ENCODE results near the gene SNAI3.

Gene SNAI3

DNA sequence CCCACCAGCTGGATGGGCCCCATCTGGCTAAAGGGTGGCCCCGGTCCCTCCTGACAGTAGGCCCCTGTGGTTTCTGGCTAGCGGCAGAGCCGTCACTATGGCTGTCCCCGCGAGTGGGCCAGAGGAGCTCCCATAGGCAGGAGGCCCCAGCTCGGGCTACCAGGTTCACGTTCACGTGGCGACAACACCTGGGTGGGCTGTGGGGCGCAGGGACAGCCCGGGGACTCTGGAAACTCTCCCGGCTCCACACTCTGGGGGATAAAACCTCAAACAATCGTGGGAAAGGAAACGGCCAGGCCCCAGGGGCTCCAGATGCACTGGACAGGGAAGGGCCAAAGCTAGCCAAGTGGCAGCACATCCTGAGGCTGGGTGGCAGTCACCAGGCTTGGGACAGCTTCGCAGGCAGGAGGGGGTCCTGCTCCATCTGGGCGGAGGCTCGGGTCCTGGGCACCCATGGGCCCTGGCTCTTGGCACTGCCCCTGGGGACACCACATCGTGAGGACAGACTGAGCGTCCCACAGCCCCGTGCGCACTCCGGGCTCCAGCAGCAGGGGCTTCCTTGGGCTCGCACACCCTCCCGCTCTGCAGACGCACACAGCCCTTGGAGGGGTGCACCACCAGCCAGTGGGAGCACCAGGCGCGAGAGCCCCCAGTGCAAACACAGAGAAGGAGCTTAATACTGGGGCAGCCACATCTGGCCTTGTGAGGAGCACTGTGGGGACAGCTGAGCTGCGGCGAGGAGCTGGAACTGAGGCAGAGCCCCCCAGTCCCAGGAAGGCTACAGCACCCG lies 15.5 kb upstream of the SNAI3 start:
- no peaks in the 10 kb centered on the region for H3K9me3 Mint-ChIP-seq (ENCODE audit: low read depth)
- H3K36me3 Mint-ChIP-seq: no peaks in the 10 kb centered on the region
- H3K27me3 Mint-ChIP-seq: no peaks in the 10 kb centered on the region
- H3K4me1 Mint-ChIP-seq (ENCODE audit: low read depth): peaks cover 54% of the 10 kb centered on the region
- peak overlapping the region; percentile 94 for H3K4me3 Mint-ChIP-seq
- H3K27ac Mint-ChIP-seq: peak overlapping the region; percentile 94

DNA sequence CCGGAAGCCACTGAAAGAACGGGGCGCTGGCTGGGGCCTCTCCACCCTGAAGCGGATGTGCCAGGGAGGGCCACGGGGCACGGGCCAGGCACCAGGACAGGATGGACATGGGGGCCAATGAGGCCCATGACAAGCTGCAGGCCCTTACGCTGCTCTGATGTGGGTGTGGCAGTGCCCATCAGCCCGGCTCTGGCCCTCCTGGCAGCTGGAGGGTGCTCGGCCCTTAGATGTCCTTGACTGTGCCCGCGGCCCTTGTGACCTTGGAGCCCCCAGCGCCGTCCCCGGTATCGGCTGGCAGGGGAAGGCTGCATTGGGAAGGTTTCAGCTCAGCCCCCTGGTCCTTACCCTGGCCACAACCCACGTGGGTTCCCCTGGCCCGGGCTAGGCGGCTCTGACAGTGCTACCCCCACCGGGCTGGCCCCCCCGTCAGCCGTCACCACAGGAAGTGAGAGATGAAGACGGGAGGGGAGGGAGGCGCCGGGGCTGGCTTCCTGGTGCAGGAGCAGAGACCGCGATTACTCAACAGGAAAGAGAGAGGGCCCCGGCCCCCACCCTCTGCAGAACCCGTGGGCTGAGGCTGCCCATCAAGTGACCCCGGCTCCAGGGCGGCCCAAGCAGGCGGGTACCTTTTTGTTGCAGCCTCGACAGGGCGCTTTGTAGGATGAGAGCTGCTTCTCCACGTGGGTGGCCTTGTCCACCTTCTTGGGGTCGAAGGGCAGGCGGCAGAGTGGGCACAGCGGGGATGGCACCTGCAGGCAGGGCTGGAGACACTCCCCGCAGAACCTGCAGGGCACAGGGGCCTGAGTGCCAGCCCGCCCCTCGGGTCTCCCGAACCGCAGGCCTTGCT lies 14.6 kb upstream of the SNAI3 start:
- H3K27me3 Mint-ChIP-seq: no peaks in the 10 kb centered on the region
- no peaks in the 10 kb centered on the region for H3K9me3 Mint-ChIP-seq (ENCODE audit: low read depth)
- H3K27ac Mint-ChIP-seq: peak overlapping the region; percentile 94
- peaks cover 54% of the 10 kb centered on the region for H3K4me1 Mint-ChIP-seq (ENCODE audit: low read depth)
- no peaks in the 10 kb centered on the region for H3K36me3 Mint-ChIP-seq
- H3K4me3 Mint-ChIP-seq: peak overlapping the region; percentile 94

DNA sequence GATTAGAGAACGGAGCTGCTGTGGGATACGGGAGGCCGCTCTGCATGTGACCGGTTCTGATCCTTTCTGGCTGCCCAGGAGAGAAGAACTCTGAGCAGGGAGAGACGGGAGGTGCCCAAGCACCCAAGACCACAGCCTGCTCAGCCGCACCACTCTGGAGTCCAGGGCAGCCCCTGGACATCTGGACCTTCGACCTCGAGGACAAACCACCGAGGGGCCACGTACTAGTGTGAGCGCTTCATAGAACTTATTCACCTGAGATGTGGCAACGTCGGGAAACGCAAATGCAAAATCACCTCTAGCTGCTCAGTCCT lies 14.0 kb upstream of the SNAI3 start:
- Mint-ChIP-seq H3K4me3 (peak overlapping the region; percentile 94), H3K27ac (peak overlapping the region; percentile 94), H3K27me3 (no peaks in the 10 kb centered on the region), H3K9me3 (ENCODE audit: low read depth) (no peaks in the 10 kb centered on the region), H3K36me3 (no peaks in the 10 kb centered on the region), H3K4me1 (ENCODE audit: low read depth) (peaks cover 52% of the 10 kb centered on the region)

DNA sequence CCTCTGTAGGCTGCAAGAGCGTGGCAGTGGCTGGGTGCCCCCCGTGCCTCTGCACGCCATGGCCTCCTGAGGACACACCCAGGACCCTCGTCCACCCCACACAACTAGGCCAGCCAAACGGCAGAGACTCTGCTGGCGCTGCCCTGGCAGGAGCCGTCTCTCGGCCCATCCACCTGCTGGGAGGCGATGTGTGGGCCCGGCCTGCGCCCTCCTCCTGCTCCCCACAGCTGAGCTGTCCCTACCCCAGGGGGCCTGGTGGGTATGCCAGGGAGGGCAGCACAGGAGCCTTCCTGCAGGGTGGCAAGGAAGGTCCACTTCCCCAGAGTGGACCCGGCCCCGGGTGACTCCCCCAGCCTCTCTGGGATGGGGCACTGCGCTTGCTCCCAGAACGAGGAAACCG lies 12.9 kb upstream of the SNAI3 start:
- Mint-ChIP-seq H3K4me1 (ENCODE audit: low read depth) (peaks cover 43% of the 10 kb centered on the region), H3K36me3 (no peaks in the 10 kb centered on the region), H3K27me3 (no peaks in the 10 kb centered on the region), H3K27ac (no peak overlapping the region), H3K9me3 (ENCODE audit: low read depth) (no peaks in the 10 kb centered on the region), H3K4me3 (no peak overlapping the region)

DNA sequence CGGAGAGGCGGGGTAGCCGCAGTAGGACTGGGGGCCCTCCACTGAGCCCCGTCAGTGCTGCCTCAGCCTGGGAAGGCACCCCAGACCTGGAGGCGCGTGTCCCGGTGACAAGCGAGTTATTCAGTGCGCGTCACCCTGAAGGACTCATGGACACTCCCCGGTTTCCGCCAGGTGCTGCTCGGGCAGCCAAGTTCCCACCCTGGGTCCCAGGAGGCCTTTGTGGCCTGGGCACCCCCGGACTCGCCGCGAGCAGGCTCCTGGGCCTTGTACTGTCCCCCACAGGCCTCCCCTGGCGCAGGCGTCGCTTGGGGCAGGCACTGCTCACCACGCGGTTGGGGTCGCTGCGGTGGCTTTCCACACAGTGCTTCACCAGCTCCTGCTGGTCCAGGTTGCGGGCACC lies 12.3 kb upstream of the SNAI3 start:
- no peaks in the 10 kb centered on the region for H3K27me3 Mint-ChIP-seq
- no peak overlapping the region for H3K4me3 Mint-ChIP-seq
- H3K9me3 Mint-ChIP-seq (ENCODE audit: low read depth): no peaks in the 10 kb centered on the region
- H3K27ac Mint-ChIP-seq: peak overlapping the region; percentile 54
- H3K36me3 Mint-ChIP-seq: no peaks in the 10 kb centered on the region
- H3K4me1 Mint-ChIP-seq (ENCODE audit: low read depth): peaks cover 38% of the 10 kb centered on the region

DNA sequence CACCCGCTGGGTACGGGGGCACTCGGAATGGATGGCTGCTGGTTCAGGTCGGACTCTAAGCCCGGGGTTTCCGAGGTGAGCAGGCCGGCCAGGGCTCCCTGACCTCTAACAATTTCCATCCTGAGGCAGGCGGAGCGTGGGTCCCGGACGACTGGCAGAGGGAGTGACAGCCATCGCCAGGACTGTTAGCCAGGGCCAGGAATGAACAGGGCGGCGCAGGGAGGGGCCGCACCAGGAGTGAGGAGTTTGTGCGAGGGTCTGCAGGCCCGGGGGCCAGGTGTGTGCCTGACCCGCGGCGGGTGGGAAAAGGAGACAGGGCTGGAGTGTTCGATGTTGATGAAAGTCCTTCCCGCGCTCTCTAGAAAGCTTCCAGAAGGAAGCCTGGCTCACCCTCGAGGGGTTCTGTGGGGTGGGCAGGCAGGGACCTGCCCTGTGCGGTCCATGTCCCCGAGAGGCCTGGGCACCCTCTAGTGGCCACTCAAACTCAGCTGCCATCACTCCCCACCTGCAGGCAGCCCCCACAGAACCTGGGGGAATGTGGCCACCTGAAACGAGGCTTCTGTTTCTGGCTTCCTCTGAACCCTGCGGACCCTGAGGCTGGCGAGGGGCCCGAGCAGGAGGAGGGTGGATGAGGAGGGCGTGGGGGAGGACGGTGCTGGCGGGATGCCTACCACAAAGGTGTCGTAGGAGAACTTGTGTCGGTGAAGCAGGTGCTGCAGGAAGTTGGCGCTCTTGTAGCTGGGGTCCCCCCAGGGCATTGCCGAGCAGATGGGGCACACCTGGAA lies 11.7 kb upstream of the SNAI3 start:
- H3K36me3 Mint-ChIP-seq: no peaks in the 10 kb centered on the region
- H3K27me3 Mint-ChIP-seq: no peaks in the 10 kb centered on the region
- H3K4me1 Mint-ChIP-seq (ENCODE audit: low read depth): peaks cover 38% of the 10 kb centered on the region
- no peaks in the 10 kb centered on the region for H3K9me3 Mint-ChIP-seq (ENCODE audit: low read depth)
- peak overlapping the region; percentile 56 for H3K4me3 Mint-ChIP-seq
- H3K27ac Mint-ChIP-seq: peak overlapping the region; percentile 54

DNA sequence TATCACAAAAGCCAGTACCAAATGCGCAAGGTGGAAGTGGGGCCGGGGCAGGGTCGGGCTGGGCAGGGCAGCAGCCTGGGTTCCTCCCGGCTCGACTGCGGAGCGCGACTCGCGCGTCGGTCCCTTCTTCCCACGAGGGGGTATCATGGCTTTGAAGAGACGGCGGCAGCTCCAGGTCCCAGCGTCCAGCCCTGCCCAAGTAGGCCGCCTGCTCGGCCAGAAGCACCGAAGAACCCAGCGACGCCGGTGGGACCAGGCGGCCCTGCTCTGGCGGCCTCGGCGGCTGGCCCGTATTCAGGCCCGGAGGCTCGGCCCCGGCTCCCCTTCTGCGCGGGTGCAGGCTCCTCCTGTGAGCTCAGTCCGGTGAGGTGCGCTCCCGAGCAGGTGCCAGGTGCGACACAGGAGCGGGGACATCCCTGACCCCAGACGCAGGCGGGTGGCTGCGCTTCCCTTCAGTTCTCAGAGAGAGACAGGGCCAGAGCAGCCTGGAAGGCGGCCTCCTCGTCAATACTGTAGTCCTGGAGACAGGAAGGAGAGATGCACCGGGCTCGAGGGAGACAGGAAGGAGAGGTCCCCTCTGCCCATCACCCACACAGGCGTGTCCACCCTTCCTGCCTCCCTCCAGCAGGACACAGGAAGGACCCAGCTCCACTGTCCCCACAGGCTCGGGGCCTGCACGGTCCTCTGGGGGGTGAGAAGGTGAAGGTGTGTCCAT lies 11.0 kb upstream of the SNAI3 start:
- Mint-ChIP-seq H3K36me3 (no peaks in the 10 kb centered on the region), H3K9me3 (ENCODE audit: low read depth) (no peaks in the 10 kb centered on the region), H3K4me3 (peak overlapping the region; percentile 56), H3K4me1 (ENCODE audit: low read depth) (peaks cover 39% of the 10 kb centered on the region), H3K27me3 (no peaks in the 10 kb centered on the region), H3K27ac (peak overlapping the region; percentile 54)

DNA sequence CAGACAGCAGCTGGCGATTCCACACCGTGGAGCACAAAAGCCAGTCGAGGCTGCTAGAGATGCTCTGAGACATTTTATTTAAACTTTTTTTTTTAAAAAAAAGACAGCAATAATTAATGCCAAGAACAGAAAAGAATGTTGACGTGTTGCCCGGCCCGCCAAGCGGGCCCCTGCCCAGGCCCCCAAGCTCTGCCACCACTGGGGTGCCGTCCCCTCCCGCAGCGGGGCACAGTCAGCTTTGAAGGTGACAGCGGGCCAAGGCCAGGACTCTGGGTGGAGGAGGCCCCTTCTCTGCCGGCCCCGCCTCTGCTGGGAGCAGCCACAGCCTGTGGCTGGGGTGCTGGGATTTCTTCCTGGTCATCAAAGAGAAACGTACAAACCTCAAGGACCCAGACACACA lies 10.1 kb upstream of the SNAI3 start:
- Mint-ChIP-seq H3K4me1 (ENCODE audit: low read depth) (peaks cover 40% of the 10 kb centered on the region), H3K27me3 (no peaks in the 10 kb centered on the region), H3K36me3 (no peaks in the 10 kb centered on the region), H3K27ac (no peak overlapping the region), H3K4me3 (no peak overlapping the region), H3K9me3 (ENCODE audit: low read depth) (no peaks in the 10 kb centered on the region)

DNA sequence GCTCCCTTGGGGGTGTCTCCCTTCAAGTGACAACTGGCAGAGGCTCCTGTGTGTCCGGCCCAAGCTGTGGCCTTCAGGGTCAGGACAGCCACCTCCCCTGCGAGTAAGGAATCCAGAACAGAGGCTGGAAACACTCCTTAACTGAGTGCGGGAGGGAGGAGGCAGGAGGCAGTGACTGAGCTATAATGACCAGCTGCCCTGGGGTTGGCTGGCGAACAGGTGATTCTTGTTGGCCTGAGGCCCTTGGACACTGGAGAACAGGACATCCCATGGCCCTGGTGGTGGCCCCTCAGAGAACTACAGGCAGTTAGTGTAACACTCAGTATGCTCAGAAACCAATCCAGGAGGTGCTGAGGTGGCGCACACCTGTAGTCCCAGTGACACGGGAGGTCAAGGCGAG lies 9.4 kb upstream of the SNAI3 start:
- H3K36me3 Mint-ChIP-seq: no peaks in the 10 kb centered on the region
- no peaks in the 10 kb centered on the region for H3K27me3 Mint-ChIP-seq
- no peak overlapping the region for H3K4me3 Mint-ChIP-seq
- peaks cover 42% of the 10 kb centered on the region for H3K4me1 Mint-ChIP-seq (ENCODE audit: low read depth)
- no peak overlapping the region for H3K27ac Mint-ChIP-seq
- no peaks in the 10 kb centered on the region for H3K9me3 Mint-ChIP-seq (ENCODE audit: low read depth)

DNA sequence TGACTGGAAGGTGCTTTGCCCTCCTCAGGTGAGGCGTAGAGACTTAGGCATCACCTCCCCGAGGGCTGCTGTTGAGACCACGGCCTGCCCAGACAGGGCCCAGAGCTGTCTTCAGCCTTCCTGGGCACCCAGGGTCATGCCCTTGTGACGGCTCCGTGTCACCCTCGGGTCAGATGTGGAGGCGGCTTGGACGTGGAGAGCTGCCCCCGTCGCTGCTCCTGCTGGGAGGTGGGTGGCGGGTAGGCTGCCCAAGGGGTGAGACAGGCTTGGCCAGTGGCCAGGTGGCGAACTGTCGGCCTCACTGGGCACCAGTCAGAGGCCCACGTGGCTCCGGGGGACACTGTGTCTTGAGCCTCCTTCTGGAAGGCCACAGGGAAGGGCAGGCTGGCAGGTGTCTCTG lies 8.9 kb upstream of the SNAI3 start:
- Mint-ChIP-seq H3K27me3 (no peaks in the 10 kb centered on the region), H3K4me1 (ENCODE audit: low read depth) (peaks cover 44% of the 10 kb centered on the region), H3K9me3 (ENCODE audit: low read depth) (no peaks in the 10 kb centered on the region), H3K4me3 (no peak overlapping the region), H3K36me3 (no peaks in the 10 kb centered on the region), H3K27ac (no peak overlapping the region)

DNA sequence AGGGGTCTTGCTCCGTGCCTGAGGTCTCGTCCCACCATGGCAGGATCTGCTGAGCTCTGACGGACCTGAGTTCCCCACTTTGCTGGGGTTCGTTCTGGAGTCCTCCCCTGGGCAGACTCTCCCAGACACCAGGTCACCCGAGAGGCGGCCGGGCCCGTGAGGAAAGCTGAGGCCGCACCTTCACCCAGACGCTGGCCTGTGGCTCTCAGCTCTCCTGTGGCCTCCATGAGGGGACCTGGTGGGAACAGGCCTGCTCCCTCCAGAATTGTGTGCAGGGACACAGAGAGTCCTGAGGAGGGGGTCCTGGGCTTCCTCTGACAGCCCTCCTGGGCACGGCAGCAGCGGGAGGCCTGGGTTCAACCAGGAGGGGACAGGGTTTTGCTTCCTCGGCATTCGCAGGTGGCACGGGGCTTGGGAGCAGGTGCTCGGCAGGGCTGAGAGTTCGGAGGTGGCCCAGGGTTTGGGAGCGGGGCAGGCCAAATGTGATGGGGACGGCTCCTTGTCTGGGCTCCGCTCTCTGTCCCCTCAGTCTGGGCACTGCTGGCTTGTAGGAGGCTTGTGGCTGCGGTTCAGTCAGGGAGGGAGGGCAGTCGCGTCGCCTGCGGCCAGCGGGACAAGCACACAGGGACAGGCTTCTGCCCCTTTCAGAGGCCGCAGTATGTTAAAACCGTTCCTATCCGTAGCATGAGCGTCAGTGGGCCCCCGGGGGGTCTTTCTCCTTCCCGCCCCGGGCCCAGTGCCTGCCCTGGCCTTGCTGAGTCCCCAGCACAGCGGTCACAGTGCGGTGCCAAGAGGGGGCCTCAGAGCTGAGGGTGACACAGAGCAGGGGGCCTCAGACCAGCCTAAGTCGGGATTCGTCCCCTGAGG lies 8.1 kb upstream of the SNAI3 start:
- Mint-ChIP-seq H3K9me3 (ENCODE audit: low read depth) (no peaks in the 10 kb centered on the region), H3K4me1 (ENCODE audit: low read depth) (peaks cover 45% of the 10 kb centered on the region), H3K36me3 (no peaks in the 10 kb centered on the region), H3K4me3 (no peak overlapping the region), H3K27me3 (no peaks in the 10 kb centered on the region), H3K27ac (peak overlapping the region; percentile 61)

DNA sequence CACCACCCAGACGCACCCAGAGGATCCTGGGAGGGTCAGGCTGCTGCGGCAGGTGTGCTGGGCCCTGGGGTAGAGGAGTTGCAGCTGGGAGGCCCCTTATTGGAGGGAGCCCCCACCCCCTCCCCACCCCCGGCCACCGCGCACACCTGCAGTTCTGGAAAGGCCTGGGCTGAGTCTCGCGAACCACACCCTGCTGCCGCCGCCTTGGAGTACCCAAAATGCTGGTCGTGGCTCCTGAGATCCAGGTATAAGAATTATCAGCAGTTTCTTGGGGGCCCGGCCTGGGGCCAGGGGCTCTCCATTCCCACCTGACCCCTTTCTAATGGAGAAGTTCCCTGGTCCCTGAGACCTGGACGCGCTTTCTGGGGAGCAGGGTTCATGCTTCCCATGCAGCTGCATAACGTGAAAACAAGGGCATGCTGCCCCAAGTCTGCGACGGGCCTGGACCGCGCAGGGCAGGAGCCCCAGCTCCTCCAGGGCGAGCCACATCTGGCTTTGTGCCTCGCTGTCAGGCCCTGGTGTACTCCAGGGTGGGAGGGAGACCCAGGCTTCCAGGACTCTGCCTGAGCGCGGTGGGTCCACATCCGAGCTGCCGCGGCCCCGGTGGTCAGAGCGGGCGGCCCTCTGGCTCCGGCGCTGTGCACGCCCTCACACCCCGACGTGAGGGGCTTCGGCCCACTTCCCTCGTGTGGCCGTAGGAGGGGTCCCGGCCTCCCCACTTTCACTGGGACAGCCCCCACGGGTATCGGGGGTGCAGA lies 7.3 kb upstream of the SNAI3 start:
- Mint-ChIP-seq H3K27ac (peak overlapping the region; percentile 28), H3K36me3 (no peaks in the 10 kb centered on the region)

DNA sequence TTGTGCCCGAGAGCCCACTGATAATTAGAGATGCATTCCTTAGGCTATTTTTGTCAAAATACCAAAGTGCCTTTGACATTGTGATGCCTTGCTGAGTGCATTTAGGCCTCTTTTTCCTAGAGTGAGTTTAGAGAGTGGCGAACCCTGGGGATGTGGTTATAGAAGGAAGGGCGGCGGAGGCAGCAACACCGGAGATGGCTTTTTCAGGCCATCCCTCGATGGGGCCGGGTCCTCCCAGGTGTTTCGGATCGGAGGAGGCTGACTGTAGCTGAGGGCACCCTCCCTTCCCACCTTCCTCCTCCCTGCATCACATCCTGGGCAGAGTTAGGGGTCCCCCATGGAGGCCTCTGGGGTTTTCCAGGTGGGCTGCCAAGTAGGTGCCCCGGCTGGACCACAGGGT lies 6.6 kb upstream of the SNAI3 start:
- H3K27me3 Mint-ChIP-seq: no peaks in the 10 kb centered on the region
- peak overlapping the region; percentile 61 for H3K27ac Mint-ChIP-seq
- peak overlapping the region; percentile 38 for H3K4me3 Mint-ChIP-seq
- no peaks in the 10 kb centered on the region for H3K9me3 Mint-ChIP-seq (ENCODE audit: low read depth)
- no peaks in the 10 kb centered on the region for H3K36me3 Mint-ChIP-seq
- H3K4me1 Mint-ChIP-seq (ENCODE audit: low read depth): peaks cover 40% of the 10 kb centered on the region

More for the DNA sequence above, 7.3 kb upstream of the SNAI3 start:
- Mint-ChIP-seq H3K9me3 (ENCODE audit: low read depth) (no peaks in the 10 kb centered on the region), H3K4me1 (ENCODE audit: low read depth) (peaks cover 45% of the 10 kb centered on the region), H3K4me3 (no peak overlapping the region), H3K27me3 (no peaks in the 10 kb centered on the region)
